Esophagus muscularis mucosa (tissue), 3 donors: ENCODE data around the gene SLC2A13.

ENCODE experiments used
- POLR2A ChIP-seq: fragments of 450-650 bp; IDR thresholded peaks from one replicate; pipeline ENCODE4 v1.6.1; 2017; ENCODE audit warnings: antibody characterized with exemption, moderate library complexity, mild to moderate bottlenecking, low read depth
- POLR2AphosphoS5 ChIP-seq, 2 donors: sonication (generic); formaldehyde crosslinking; IDR thresholded peaks; one replicate each; pipeline ENCODE4 v1.6.1; 2017; ENCODE audit warnings: antibody characterized with exemption in 2 of 2
- TF ChIP-seq, protein P1 (sequence below), 3 experiments: fragments of 200-600 bp in 2 of 3; fragments of 450-650 bp in 1 of 3; sonication (generic) in 2 of 3; IDR thresholded peaks; one replicate each; pipeline ENCODE4 v1.5.1; 2017 to 2019; ENCODE audit warnings: antibody characterized with exemption in 3 of 3, mild to moderate bottlenecking in 2 of 3, moderate library complexity in 1 of 3

GRCh38 chr12:39713552-39713951 is 392.3 kb downstream of the SLC2A13 start:
- TF ChIP-seq, protein P1, sequence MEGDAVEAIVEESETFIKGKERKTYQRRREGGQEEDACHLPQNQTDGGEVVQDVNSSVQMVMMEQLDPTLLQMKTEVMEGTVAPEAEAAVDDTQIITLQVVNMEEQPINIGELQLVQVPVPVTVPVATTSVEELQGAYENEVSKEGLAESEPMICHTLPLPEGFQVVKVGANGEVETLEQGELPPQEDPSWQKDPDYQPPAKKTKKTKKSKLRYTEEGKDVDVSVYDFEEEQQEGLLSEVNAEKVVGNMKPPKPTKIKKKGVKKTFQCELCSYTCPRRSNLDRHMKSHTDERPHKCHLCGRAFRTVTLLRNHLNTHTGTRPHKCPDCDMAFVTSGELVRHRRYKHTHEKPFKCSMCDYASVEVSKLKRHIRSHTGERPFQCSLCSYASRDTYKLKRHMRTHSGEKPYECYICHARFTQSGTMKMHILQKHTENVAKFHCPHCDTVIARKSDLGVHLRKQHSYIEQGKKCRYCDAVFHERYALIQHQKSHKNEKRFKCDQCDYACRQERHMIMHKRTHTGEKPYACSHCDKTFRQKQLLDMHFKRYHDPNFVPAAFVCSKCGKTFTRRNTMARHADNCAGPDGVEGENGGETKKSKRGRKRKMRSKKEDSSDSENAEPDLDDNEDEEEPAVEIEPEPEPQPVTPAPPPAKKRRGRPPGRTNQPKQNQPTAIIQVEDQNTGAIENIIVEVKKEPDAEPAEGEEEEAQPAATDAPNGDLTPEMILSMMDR (IDR thresholded peaks at IDR 0.05) = no peak
- TF ChIP-seq POLR2AphosphoS5 (IDR thresholded peaks at IDR 0.05) = no peak
- TF ChIP-seq POLR2A = no peak
